HG03354 (cell line): Measurements from ENCODE around the gene ORAI1.
"Not testable (repeated sequence)": the region's sequence is repeated elsewhere in the genome, so short reads cannot be mapped to it uniquely, and the experiment has no call there.

Experiments used
- ATAC-seq: cut with Tn5 transposase; IDR thresholded peaks from one replicate; pipeline ENCODE4 v1.9.1; 2021; ENCODE audit warnings: mild to moderate bottlenecking; ENCODE audit not compliant: unreplicated experiment, poor library complexity, severe bottlenecking

Gene ORAI1

DNA sequence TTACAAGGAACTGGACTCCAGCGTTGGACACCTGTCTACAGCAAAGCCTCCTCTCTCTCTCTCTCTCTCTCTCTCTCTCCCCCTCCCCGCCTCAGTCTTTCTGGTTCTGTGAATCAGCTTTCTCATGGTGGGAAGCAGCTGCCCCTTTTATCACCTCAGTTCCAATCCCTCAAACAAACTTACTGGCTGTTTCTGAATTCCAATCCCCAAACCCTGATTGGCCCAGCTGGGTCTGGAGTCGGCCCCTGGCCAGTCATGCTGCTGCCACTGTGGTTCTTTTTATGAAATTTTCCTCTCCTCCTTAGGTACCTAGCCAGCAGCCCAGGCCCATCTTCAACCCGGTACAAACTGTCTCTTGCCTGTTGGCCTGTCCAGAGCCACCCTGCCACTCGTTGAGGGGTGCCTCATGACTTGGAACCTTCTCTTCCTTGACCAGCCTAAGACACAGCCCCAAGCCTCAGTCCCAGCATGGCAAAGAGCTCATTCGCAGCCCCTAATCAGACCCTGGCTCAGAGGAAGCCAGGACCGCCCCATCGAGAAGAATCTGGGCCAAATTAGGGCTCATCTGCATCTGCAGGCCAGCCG lies 52.5 kb downstream of the ORAI1 start:
- ATAC-seq: no peak

DNA sequence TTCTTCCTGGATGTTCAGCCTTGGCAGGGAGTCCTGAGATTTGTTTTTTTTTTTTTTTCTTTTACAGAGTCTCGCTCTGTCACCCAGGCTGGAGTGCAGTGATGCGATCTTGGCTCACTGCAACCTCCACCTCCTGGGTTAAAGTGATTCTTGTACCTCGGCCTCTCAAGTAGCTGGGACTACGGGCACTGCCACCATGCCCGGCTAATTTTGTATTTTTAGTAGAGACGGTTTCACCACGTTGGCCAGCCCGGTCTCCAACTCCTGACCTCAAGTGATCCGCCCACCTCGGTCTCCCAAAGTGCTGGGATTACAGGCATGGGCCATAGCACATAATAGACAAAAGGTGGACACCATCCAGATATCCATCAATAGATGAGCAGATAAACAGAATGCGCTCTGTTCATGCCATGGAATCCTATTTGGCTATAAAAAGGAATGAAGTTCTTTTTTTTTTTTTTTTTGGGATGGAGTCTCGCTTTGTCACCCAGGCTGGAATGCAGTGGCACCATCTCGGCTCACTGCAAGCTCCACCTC lies 53.4 kb downstream of the ORAI1 start:
- not testable (repeated sequence) for ATAC-seq

DNA sequence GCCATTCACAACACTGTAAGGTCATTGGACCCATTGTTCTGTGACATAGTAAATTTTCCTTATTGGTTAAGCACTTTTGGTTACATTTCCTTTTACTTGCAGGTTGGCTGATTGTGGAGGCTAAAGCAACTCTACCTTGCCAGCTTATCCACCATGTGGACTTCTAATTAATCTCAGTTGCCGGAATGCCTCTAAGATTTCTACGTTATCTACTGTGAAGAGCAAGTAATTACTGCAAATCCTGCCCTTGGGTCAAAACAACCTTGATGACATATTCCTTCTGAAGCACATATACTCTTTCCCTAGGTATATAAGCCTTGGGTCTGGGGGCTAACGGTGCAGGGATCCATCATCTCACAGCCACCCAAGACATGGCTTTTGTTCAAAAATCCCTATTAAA lies 62.6 kb downstream of the ORAI1 start:
- ATAC-seq: no peak

DNA sequence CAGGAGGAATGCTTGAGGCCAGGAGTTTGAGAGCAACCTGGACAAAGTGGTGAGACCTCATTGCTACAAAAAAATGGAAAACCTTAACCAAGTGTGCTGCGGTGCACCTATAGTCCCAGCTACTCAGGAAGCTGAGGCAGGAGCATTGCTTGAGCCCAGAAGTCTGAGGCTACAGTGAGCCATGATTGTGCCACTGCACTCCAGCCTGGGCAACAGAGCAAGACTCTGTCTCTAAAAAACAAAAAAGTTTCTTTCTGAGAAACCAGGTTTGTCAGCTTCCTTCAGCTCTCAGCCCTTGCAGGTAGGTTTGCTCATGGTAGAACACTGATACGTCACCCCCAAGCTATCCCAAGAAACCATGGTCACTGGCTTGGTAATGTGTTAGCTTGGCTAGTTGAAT lies 63.1 kb downstream of the ORAI1 start:
- no peak for ATAC-seq
